HG03135 (cell line): ENCODE measurements around the gene CFAP77.

ENCODE experiments used
- ATAC-seq: cut with Tn5 transposase; IDR thresholded peaks from one replicate; pipeline ENCODE4 v1.9.1; 2021; ENCODE audit warnings: mild to moderate bottlenecking, moderate library complexity; ENCODE audit not compliant: unreplicated experiment

Gene CFAP77

GRCh38 chr9:132486706-132487350 lies 76.8 kb downstream of the CFAP77 start:
- no peak for ATAC-seq

- ATAC-seq, result no peak
These were observed 77.4 kb downstream of the CFAP77 start for GRCh38 chr9:132487351-132487791.

- no peak for ATAC-seq
These were observed 78.0 kb downstream of the CFAP77 start for GRCh38 chr9:132487980-132488535.

GRCh38 chr9:132488626-132489025 lies 78.6 kb downstream of the CFAP77 start:
- no peak for ATAC-seq

DNA sequence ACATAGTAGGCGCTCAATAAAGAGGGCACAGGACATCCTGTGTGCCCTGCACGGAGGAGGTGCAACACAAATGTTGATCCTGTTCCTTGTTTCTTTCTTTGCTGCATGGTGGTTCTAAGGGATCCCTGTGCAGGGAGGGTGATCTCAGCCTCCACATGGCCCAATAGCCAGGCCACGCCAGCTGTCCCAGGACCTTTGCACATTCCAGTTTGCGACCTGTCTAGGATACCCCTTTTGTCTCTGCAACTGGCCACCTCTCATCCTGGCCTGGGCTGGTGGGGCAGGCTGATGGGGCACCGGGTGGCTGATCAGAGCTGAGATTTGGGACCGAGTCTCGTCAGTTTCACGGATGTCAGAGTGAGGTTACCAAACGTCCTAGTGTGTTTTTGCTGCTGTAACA lies 79.5 kb downstream of the CFAP77 start:
- ATAC-seq, result no peak

- ATAC-seq, result no peak
These were observed 84.8 kb downstream of the CFAP77 start for GRCh38 chr9:132494857-132495256.

- no peak for ATAC-seq
These were observed 87.7 kb downstream of the CFAP77 start for GRCh38 chr9:132497731-132498130.

DNA sequence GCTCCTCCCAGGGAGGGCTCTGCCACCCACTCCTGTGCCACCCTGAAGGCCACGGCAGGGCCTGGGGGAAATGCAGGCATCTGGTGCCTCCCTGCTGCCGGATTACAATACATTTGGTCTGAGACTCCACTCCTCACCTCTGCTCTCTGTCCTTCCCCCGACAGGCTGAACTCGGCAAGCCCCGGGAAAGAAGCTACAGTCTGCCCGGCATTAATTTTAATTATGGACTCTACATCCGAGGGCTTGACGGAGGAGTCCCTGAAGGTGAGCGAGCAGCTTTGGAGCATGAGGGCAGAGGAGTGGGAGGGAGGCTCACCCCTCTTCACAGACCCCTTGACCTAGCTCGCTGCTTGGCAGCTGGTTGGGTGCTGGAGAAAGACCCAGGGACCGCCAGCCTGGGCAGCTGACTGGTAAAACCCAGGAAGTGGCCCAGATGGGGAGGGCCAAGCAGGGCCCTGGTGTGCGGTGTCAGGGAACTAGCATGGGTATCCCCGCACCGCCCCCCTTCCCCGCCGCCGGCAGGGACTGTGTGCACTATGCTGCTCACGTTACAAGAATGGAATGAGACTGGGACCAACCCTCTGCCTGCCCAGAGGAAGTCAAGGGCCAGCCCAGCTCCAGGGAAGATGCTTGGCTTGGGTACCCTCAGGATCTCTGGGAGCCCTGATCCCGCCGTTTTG lies 88.7 kb downstream of the CFAP77 start:
- ATAC-seq, result no peak

GRCh38 chr9:132499251-132499650 lies 89.2 kb downstream of the CFAP77 start:
- no peak for ATAC-seq

GRCh38 chr9:132500193-132500592 lies 90.2 kb downstream of the CFAP77 start:
- no peak for ATAC-seq

DNA sequence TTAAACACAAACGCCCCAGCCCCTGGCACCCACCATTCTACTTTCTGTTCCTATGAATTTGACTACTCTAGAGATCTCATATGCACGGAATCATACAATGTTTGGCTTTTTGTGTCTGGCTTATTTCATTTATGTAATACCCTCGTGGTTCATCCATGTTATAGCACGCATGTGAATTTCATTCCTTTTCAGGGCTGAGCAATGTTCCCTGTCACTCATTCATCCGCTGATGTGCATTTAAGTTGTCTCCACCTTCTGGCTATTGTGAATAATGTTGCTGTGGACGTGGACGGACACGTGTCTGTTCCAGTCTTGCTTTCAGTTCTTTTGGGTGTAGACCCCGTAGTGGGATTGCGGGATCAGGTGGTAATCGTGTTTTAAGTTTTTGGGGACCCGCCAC lies 92.5 kb downstream of the CFAP77 start:
- no peak for ATAC-seq

GRCh38 chr9:132503116-132503515 lies 93.1 kb downstream of the CFAP77 start:
- no peak for ATAC-seq

- ATAC-seq, result no peak
These were observed 94.5 kb downstream of the CFAP77 start for GRCh38 chr9:132504488-132504887.

- ATAC-seq, result no peak
These were observed 96.1 kb downstream of the CFAP77 start for GRCh38 chr9:132505991-132506655.

- ATAC-seq, result no peak
These were observed 97.1 kb downstream of the CFAP77 start for GRCh38 chr9:132506977-132507669.

GRCh38 chr9:132507670-132508469 lies 97.9 kb downstream of the CFAP77 start:
- no peak for ATAC-seq

DNA sequence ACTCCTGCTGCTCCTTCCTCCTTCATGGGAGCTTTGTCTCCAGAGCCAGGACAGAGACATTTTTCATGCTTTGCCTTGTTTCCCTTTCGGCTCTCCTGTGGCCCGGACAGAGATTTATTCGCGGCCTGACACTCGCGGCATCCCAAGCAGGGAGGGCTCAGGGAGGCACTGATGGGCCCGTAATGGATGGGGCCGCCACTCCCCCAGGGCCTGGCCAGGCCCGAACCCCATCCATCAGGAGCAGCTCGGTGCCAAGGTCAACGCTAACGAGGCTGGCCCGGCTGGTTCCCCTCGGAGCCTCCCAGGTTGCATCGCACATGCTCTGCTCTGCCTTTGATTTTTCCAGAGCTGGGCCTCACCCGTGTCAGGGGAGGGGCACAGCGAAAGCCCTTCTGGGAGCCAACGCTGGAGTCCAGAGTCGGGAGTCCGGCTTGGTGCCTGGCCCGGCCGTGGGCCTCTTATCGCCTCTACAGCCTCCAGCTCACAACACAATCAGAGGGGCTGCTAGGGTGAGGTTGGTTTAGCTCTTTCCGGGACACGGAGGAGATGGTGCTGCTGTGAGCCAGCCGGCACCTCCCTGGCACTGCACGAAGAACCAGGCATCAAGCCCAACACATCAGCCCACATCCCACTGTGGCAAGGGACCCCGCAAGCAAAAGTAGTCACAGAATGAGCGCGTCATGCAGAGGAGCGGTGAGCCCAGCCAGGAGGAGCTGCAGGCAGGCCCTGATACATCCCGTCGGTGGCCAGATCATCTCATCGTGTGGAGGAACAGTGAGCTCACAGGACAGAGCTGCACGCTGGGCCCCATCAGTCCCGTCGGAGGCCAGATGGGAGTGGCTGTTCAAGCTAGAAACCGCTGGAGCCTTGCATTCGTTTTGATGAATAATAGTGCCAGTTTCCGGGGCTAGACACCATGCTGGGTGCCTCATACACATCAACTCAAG lies 100.2 kb downstream of the CFAP77 start:
- no peak for ATAC-seq

GRCh38 chr9:132511191-132511999 lies 101.4 kb downstream of the CFAP77 start:
- no peak for ATAC-seq
